ENCODE results near the gene TIGD3. TPM values are rescaled to one million over a fixed set of nuclear protein-coding genes. Genes with fewer than 3 reads are reported as not detected.

TIGD3 gene
- total RNA-seq, 4 donors from 2014 or later = 0.34 TPM; not detected in 3

- no peak for TF ChIP-seq CTCF (IDR thresholded peaks at IDR 0.05)
- no peak for TF ChIP-seq POLR2A (IDR thresholded peaks at IDR 0.05)
- no peaks in the 10 kb centered on the region for H3K27me3 ChIP-seq
- no peaks in the 10 kb centered on the region for H3K9me3 ChIP-seq
- no peak for DNase-seq
- 94 to 95% methylated on average over 2 of the region's 2 CpGs for WGBS, 2 donors
- peaks cover 12 to 19% of the 10 kb centered on the region in 2 donors for H3K4me1 ChIP-seq
- no peak overlapping the region for H3K27ac ChIP-seq
- no peak overlapping the region for H3K4me3 ChIP-seq (replicated peaks in 1 of 3)
- intact Hi-C loops (cut with DNase I) = no loop called here
- H3K36me3 ChIP-seq = peaks cover 48 to 59% of the 10 kb centered on the region in 2 donors
Measured at GRCh38 chr11:65351511-65351910, 3.0 kb upstream of the TIGD3 start.

GRCh38 chr11:65352783-65353182, 1.8 kb upstream of the TIGD3 start:
- no peak for DNase-seq
- intact Hi-C loops (cut with DNase I) = no loop called here
- H3K27me3 ChIP-seq = no peaks in the 10 kb centered on the region
- H3K4me1 ChIP-seq = peaks cover 12 to 19% of the 10 kb centered on the region in 2 donors
- TF ChIP-seq POLR2A (IDR thresholded peaks at IDR 0.05) (no peak), CTCF (IDR thresholded peaks at IDR 0.05) (peak in 2 of 6 experiments; percentile 10 to 17)
- H3K27ac ChIP-seq = no peak overlapping the region
- H3K4me3 ChIP-seq (replicated peaks in 1 of 3) = no peak overlapping the region
- 86 to 89% methylated on average over 3 of the region's 3 CpGs for WGBS, 2 donors
- H3K9me3 ChIP-seq = no peaks in the 10 kb centered on the region
- peaks cover 36 to 47% of the 10 kb centered on the region in 2 donors for H3K36me3 ChIP-seq

DNA sequence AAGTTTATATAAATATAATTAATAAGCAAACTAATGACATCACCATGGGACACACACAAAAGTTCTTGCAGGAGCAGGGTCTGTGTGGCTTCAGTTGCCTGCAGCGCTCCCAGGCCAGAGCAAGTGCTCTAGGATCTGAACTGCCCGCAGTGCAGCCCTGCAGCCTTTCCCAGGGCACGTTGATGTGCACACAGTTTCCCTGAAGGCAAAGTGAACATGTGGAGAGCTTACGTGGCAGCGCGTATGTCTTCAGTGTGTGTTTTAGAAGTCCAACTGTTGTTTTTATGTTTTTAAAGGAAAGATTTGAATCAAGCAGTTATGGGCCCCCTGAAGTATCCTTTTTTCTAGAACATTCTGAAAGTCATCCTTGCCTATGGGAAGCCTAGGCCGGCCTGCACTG, 1.2 kb upstream of the TIGD3 start:
- WGBS, 2 donors = 89% methylated on average over 7 of the region's 7 CpGs
- H3K27ac ChIP-seq = no peak overlapping the region

DNA sequence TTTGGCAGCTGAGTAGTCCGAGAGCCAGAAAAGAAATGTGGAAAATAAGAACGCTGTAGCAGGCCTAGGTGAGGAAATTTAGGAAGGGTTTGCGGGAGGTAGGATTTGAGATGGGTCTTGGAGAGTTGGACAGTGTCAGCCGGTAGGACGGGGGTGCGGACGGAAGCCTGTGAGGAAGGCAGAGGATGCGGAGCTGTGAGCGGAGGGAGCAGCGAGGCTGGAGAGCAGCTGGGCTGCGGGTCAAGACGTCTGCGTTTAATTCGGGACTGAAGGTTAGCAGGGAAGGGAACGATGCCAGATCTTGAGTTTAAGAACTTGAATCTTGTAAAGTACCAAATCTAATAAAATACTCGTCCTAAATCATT, 669 bp upstream of the TIGD3 start:
- peak in 1 of 2 donors; percentile 21 for DNase-seq
- peaks cover 26 to 36% of the 10 kb centered on the region in 2 donors for H3K36me3 ChIP-seq
- no peak for TF ChIP-seq CTCF (IDR thresholded peaks at IDR 0.05)
- no peak for TF ChIP-seq POLR2A (IDR thresholded peaks at IDR 0.05)
- H3K27me3 ChIP-seq = no peaks in the 10 kb centered on the region
- peak overlapping the region in 1 of 3 donors; percentile 82 for H3K4me3 ChIP-seq (replicated peaks in 1 of 3)
- intact Hi-C loops (cut with DNase I) = no loop called here
- WGBS, 2 donors = 23 to 24% methylated on average over 16 of the region's 16 CpGs
- no peaks in the 10 kb centered on the region for H3K9me3 ChIP-seq
- H3K4me1 ChIP-seq = peaks cover 12 to 19% of the 10 kb centered on the region in 2 donors
- no peak overlapping the region for H3K27ac ChIP-seq

More for the DNA sequence above, 1.2 kb upstream of the TIGD3 start:
- no peak for DNase-seq
- H3K36me3 ChIP-seq = peaks cover 31 to 41% of the 10 kb centered on the region in 2 donors
- H3K9me3 ChIP-seq = no peaks in the 10 kb centered on the region
- peaks cover 12 to 19% of the 10 kb centered on the region in 2 donors for H3K4me1 ChIP-seq
- H3K4me3 ChIP-seq (replicated peaks in 1 of 3) = no peak overlapping the region
- no peaks in the 10 kb centered on the region for H3K27me3 ChIP-seq
- intact Hi-C loops (cut with DNase I) = no loop called here
- TF ChIP-seq POLR2A (IDR thresholded peaks at IDR 0.05) (no peak), CTCF (IDR thresholded peaks at IDR 0.05) (no peak)

DNA sequence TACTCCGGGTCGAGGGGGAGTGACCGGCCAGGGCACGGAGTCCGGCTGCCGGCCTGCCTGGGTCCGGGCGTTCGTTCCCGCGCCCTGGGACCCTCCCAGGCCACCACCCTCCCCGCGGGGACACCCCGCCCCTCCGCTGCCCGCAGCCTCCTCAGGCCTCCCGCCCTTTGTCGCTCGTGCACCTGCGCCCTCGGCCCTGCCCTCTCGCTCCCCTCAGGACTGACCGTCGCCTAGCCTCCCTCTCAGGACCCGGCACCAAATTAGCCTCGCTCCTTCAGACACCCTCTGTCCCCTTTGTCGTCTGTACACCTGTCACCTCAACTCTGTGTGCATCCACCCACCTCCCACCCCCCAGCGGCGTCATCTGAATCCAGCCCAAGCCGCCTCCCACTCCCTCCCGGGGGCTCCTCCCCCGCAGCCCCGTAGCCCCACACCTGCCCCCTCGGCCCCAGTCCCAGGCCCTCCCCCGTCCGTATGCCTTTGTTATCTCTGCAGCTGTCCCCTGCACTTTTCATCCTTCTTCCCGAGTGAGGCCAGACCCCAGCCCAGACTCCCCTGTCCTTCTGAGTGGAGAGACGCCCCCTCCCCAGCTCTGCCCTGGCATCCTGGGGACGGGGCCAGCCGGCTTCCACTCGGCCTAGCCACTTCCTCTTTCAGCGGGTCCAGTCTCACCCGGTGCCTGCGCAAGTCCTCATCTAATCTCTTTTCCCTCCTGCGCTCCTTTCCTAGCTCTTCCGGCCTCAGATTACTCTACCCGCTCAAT, 643 bp downstream of the TIGD3 start:
- peak; percentile 29 to 35 for DNase-seq
- Histone ChIP-seq H3K27me3 (no peaks in the 10 kb centered on the region), H3K9me3 (no peaks in the 10 kb centered on the region), H3K4me3 (replicated peaks in 1 of 3) (peak overlapping the region; percentile 12 to 82 (median 27)), H3K27ac (no peak overlapping the region), H3K36me3 (peaks cover 15 to 25% of the 10 kb centered on the region in 2 donors), H3K4me1 (peaks cover 12 to 19% of the 10 kb centered on the region in 2 donors)
- intact Hi-C loops (cut with DNase I) = no loop called here
- no peak for TF ChIP-seq CTCF (IDR thresholded peaks at IDR 0.05)
- TF ChIP-seq POLR2A (IDR thresholded peaks at IDR 0.05) = no peak
- WGBS, 2 donors = 3 to 4% methylated on average over 30 of the region's 47 CpGs

Data from thyroid gland (tissue), 4 donors.